Astrocyte of the cerebellum (primary cell): Measurements from ENCODE around the gene GORASP1.

ENCODE experiments used
- DNase-seq: peaks from one replicate; pipeline ENCODE4 v3.0.0-alpha.2; 2011; ENCODE audit warnings: low read depth
- H3K4me3 ChIP-seq: 2 replicates; pipeline ENCODE4 v1.5.1; 2011; ENCODE audit warnings: mild to moderate bottlenecking, low read depth, low read length, moderate library complexity
- CTCF ChIP-seq: IDR thresholded peaks from 2 replicates; pipeline ENCODE4 v1.5.1; 2012; ENCODE audit warnings: low read length, low read depth, moderate library complexity, mild to moderate bottlenecking; ENCODE audit errors: missing control alignments
- in situ Hi-C: cut with HindIII; loops from 2 replicates; pipeline ENCODE4 v1.10.0; 2017; ENCODE audit warnings: low sequenced_read_pairs

The GORASP1 gene

GRCh38 chr3:39125841-39126500 is 18.5 kb upstream of the GORASP1 start:
- no peak for DNase-seq
- TF ChIP-seq CTCF, result no peak
- in situ Hi-C loops, result no loop called here
- H3K4me3 ChIP-seq, result no peak overlapping the region

DNA sequence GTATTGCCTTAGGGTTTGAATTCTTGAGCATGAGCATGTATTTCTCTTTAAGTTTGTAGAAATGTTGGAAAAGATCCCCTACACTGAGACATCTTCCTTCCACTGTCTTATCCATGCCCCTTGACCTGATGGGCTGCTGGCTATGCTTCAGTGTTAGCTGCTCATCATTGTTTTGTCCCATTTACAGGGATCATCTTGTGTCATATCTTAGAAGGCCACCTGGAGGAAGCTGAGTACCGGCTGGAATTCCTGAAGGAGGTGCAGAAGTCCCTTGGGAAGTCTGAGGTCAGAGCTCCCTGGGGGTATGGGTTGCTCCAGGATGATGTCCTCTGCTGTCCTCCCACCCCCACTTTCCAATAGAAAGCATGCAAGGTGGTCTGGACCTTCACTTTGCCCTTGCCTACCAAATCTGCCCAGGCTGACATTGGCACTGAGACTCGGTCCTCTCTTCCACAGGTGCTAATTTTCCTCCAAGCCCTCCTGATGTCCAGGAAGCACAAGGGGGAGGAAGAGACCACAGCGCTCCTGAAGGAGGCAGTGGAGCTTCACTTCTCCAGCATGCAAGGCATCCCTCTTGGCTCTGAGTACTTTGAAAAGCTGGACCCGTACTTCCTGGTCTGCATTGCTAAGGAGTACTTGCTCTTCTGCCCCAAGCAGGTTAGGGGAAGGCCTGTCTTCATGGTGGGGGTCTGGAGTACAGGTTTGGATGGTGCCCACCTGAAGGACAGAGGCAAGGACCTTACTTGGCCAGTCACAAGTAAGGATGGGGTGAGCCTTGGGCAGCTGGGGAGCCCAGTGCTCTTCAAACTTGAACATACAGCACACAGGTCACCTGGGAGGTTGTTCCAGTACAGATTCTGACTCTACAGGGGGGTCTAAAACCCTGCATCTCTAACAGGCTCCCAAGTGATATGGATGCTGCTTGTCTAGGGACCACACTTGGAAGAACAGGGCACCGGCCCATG is 17.7 kb upstream of the GORASP1 start:
- no peak overlapping the region for H3K4me3 ChIP-seq
- peak; percentile 61 for TF ChIP-seq CTCF
- no peak for DNase-seq
- in situ Hi-C loops, result no loop called here

DNA sequence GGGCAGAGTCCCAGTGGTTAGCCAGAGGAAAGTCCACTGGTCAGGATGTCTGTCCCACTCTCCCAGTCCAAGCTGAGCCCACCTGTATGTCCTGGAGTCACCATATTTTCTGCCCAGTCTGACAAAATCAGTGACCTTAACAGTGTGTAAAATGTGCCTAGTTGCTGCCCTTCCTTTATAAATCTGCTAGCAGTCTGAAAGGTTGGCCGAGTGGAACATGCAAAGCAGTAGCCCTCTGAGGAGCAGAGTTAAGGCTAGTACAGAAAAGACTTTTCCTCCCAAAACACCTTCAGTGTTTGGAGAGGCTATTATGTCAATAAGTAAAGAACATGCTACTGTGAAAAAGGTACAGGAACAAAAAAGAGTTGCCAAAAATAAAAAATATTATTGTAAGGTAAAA is 15.4 kb upstream of the GORASP1 start:
- in situ Hi-C loops, result no loop called here
- TF ChIP-seq CTCF, result no peak
- no peak overlapping the region for H3K4me3 ChIP-seq
- no peak for DNase-seq

DNA sequence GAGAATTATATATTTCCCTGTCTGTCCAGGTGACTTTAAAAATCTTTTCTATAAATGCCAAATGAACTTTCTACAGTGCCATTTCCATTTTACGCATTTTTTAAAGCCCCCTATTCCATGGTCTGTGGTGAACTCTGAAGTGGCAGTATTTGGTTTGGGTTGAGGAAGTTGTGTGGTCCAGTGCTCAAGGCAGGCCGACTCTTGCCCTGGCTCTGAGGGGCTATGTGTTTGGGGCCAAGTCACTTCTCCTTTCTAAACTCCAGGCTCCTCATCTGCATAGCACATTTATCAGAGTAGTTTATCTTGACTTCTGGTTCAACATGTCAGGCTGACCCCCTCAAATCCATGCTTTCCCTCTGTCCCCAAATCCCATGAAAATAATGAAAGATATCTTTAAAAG is 14.2 kb upstream of the GORASP1 start:
- TF ChIP-seq CTCF, result no peak
- in situ Hi-C loops, result no loop called here
- no peak for DNase-seq
- no peak overlapping the region for H3K4me3 ChIP-seq

DNA sequence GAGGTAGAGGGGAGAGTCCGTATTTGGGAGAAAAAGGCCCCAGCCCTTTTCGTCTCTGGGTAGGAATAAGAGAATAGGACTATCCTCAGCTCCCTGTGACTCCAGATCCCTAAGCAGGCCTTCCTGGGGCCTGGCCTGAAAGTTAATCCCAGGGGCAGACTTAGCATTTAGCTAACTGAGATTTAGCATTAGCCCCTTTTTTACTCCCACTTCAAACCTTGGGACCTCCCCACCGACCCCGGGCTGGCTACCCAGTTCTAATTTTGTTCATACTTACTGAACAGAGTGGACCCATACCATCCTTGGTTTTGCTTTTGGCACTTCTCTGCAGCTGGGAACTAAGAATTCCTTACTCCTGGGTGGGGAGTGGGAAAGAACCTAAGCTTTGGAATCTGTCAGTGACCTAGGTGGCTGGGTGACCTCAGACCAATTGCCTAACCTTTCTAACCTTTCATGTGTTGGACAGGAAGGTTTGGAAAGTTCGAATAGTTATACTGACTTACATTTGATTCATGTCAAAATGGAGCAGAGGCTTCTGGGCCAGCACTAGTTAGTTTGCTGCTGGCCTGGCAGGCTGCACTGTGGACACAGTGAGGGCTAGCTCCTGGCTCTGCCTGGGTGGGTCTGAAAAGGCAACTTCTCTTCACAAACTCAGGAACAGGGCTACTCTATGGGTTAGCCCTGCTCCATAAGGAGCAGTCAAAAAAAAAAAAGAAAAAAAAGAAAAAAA is 11.7 kb upstream of the GORASP1 start:
- H3K4me3 ChIP-seq, result no peak overlapping the region
- DNase-seq, result no peak
- in situ Hi-C loops, result loop anchor here (10.0 kb wide), 1 partner anchor 56 kb away; no protein-coding TSS in a partner anchor
- TF ChIP-seq CTCF, result no peak

DNA sequence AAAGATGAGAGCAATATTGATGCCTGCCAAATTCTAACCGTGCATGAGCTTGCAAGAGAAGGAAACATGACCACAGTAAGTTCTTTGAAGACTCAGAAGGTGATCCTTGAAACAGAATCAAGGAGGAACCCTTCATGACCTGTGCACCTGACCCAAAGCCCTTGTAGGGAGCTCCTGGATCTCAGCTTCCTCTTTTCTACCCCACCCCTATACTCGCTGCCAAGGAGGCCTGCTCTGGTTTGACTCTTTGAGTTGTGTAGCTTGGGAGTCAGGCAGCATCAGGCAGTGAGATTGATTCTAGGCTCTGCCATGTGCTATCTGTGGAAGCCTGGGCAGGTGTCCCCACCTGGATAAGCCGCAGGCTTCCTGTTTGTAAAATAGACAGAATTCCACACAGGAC is 10.7 kb upstream of the GORASP1 start:
- TF ChIP-seq CTCF, result no peak
- in situ Hi-C loops, result loop anchor here (10.0 kb wide), 1 partner anchor 57 kb away; no protein-coding TSS in a partner anchor
- no peak for DNase-seq
- no peak overlapping the region for H3K4me3 ChIP-seq
